HG02759 (cell line): ENCODE data around the gene ALDH1A1.

ENCODE experiments used
- ATAC-seq: cut with Tn5 transposase; IDR thresholded peaks from one replicate; pipeline ENCODE4 v1.9.1; 2021; ENCODE audit warnings: mild to moderate bottlenecking, moderate library complexity; ENCODE audit not compliant: unreplicated experiment

Gene ALDH1A1

DNA sequence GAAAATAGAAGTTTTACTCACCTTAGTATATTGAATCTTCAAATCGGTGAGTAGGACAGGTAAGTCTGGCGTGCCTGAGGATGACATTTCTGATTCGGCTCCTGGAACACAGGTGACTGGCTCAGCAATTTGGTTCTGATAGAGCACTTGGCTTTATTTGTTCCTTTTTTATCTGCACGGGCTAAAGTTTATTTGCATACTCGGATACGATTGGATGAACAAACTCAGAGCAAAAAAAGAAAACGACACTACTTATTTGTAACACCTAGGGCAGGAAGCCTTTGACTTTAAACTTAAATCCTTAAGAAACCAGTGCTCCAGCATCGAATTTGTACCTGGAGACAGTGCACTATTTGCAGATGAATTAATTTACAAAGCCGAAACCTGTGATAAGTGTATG lies at the start of gene ALDH1A1:
Gene ALDH1A1 (minus strand): TSS at position 140 of the 400 bp plus-strand sequence. CDS start 53 bp downstream, at position 87.
- no peak for ATAC-seq

DNA sequence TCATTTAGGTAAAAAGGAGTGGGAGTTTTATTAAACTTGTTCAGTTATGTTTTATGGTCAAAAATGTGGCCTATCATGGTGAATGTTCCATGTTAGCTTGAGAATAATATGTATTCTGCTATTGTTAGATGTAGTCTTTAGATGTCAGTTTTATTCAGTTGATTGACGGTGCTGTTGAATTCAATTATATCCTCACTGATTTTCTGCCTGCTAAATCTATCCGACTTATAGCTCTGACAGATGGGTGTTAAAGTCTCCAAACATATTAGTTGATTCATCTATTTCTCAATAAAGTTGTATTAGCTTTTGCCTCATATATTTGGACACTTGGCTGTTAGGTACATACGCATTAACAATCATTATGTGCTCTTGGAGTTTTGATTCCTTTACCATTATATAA lies 49.0 kb upstream of the ALDH1A1 start:
- ATAC-seq, result no peak

DNA sequence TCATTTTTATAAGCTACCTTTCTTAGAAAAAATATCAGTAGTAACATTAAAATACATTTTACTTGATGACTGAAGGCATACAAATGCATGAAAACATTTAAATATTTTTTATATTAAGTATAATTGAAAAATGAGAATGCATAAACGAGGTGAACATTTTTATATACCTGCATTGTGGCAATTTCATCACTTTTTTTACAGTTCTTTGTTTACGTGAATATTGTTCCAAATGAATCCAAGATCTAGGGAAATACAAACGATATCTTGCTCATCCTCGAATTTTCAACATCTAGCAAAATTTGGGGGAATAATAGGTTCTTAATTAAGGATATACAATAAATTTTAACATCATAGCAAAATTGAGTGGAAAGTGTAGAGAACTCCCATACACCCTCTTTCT lies 45.5 kb upstream of the ALDH1A1 start:
- no peak for ATAC-seq

DNA sequence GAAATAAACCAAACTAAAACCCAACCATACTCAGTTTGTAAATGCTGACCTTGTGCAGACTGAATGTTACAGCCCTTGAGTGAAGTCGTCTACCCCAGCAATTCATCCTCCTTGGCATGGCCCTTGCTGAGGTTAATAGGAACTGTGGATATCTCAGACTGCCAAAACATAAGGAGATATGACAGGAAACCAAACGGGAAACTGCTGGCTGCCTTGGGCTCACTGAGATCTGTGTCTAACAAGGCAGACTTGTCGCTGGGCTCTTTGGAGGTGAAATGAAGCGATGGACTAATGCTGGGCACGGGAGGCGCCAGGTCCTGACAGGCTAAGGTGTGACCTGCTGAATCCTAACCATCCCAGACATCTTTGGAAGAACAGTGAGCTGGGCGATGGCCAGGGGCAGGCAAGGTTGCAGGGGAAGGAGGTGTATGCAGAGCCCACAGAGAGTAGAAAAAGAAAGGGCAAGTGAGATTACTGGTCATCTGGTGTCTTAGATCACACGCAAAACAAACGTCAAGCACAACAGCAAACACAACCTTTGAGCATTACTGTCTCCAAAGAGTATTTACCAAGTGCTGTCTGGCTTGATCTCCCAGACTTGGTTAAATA lies 44.6 kb upstream of the ALDH1A1 start:
- no peak for ATAC-seq

DNA sequence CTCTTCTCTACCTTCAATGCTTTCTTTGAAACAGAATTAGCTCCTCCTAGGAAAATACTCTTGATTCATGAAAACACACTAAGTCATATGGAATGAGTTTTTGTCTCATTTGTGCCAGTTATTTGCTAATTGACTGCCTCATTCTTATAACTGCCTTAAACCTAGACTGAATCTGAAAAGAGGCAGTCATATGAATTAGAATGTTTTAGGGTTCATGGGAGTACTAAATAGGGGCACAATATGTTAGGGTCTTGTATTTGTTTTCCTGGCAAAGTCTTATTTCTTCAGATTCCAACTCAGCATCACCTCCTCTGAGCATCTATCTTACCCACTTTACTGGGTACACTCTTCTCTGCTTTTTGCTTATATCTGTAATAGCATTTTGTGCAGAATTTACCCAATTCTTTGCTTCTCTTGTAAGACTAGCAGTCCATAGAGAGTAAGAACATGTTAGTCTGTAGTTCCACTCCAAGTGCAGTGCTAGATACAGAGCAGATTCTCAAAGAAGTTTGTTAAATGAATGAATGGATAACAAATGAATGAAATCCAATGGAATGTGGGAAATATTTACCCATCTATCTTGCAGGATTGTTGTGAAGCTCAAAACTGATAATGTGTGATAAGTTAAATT lies 43.9 kb upstream of the ALDH1A1 start:
- ATAC-seq, result no peak

DNA sequence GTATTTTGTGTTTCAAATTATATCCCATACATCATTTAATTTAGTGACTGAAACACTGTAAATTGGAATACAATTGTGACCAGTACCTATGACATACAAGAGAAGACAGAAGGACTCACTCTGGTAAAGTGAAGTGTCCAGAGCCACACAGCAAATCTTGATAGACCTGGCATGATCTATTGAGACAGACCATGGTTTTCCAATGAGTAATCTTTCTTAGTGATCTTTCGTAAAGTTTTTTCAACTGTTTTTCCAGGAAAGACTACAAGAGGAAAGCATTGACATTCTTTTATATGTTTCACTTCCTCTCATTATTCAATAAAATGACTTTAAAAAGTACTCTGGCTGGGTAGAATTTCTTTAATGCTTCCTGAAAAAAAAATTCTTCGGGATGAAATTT lies 43.3 kb upstream of the ALDH1A1 start:
- ATAC-seq, result no peak

DNA sequence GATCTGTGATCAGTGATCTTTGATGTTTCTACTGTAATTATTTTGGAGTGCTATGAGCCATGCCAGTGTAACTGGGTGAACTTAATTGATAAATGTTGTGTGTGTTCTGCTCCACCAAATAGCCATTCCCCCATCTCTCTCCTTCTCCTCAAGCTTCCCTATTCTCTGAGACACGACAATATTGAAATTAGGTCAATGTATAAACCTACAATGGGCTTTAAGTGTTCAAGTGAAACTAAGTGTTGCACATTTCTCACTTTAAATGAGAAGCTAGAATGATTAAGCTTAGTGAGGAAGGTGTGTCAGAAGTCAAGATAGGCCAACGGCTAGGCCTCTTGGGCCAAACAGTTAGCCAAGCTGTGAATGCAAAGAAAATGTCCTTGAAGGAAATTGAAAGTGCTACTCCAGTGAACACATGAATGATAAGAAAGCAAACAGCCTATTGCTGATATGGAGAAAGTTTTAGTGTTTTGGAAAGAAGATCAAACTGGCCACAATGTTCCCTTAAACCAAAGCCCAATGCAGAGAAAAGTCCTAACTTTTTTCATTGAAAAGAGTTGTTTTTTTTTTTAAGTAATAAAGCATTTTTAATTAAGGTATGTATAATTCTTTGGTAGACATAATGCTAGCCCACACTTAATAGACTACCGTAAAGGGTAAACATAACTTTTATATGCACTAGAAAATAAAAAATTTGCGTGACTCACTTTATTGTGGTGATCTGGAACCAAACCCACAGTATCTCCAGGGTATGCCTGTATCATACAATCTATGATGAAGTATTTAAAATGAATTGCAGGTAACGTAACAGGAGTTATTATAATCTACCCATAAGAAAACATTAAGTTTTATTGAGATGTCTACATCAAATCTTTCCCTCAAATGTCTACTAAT lies 42.5 kb upstream of the ALDH1A1 start:
- ATAC-seq, result no peak

DNA sequence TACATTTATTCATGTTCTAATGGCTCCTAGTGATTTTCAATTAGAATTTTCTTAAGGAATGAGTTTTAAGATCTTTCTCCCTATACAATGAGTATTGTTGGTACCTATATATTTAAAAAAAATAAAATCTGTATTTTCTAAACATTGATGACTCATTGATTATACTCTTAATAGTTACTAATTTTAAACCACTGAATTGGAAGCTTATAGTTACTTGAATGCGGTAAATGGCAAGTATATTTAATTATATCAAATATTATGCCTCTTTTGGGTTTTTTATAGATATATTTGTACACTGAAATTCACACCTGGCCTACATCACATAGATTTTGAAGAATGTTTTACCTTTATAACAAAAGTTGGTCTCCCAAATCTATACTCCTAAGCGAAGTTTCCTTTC lies 38.9 kb upstream of the ALDH1A1 start:
- no peak for ATAC-seq

DNA sequence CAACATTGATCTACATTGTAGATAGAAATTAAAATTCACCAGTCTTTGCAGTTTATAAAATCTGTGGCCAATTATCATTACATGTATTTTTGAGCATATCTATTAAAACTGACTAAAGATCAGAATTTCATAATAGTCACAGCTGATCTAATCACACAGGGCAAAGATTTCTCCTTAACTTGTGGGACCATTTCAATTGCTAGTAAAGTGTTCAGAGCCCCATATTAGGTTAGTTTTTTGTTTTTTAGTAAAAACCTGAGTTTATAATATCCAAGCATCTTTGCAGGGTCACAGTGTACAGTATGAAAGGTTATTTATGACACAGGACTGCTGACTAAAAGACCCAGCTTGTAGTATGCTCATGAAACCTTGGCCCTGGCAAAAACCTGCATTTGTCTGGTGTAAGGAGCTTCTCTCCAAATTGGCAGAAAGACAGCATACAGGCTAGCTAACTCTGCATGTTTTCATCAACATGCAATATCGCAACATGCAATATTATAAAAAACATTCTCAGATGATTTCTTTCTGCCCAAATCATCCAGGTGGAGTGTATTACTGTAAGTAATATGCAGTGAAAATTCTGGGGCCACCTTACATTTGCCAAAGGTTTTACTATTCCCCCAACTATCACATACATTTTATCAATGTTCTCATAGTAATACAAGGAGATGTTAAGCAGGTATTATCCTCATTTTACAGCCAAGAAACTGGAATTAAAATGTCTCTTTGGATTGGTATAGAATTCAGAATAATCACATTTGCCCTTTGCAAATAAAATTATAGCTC lies 37.7 kb upstream of the ALDH1A1 start:
- no peak for ATAC-seq

DNA sequence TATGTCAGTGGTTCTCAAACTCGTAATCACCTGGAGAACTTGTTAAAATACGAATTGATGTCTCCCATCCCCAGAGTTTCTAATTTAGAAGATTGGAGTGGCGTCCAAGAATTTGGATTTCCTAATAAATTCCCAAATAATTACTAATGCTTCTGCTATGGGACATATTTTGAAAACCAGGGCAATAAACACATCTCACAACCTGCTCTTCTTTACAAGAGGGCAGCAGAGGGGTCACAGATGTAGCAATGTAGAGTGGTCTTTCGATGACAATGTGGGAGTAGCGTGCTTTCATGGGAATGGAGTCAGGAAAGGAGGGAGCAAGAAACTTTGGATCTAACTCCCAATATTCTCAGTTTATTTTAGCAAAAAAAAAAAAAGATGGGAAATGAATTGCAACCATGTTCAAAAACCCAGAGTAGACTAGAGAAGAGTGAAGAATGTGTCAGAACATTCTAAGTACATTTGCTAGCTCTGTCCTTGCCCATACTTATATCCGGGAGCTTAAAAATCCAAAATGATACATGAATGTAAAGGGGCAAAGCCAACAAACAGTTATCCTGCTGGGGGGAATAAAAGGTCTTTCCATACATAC lies 33.8 kb upstream of the ALDH1A1 start:
- ATAC-seq, result no peak

DNA sequence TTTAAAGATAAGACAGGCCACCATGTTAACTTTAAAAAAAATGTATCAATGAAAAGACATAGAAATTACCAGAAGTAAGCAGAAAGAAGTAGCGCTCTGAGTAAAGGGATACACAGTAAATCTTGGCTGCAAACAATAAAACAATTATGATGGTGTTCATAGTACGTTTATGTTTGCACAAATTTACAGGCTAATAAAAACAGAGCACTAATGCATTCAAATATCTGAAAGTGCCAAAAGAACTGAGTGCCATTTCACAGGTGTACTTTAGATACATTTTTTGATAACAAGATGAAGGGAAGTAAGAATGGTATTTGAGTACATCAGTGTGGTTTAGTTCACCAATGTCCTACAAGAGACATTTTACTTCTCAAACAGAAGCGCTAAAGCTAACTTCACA lies 32.9 kb upstream of the ALDH1A1 start:
- ATAC-seq, result no peak

DNA sequence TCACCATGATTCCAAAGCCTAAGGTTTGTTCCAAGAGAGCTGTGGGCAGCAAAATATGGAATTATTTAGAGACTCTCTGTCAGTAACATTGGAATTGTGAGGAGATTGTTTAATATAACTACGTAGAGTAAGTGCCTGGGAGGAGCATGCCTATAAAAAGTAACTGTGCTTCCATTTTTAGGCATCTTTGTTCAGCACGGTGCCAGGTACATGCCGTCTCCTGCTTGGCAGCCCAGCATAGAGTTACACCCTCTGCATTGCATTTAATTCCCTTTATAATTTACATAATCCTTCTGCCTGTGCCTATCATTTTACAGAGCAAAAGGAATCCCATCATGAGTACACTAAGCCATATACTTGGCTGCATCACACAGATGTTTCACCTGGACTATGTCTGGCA lies 32.1 kb upstream of the ALDH1A1 start:
- ATAC-seq, result no peak

DNA sequence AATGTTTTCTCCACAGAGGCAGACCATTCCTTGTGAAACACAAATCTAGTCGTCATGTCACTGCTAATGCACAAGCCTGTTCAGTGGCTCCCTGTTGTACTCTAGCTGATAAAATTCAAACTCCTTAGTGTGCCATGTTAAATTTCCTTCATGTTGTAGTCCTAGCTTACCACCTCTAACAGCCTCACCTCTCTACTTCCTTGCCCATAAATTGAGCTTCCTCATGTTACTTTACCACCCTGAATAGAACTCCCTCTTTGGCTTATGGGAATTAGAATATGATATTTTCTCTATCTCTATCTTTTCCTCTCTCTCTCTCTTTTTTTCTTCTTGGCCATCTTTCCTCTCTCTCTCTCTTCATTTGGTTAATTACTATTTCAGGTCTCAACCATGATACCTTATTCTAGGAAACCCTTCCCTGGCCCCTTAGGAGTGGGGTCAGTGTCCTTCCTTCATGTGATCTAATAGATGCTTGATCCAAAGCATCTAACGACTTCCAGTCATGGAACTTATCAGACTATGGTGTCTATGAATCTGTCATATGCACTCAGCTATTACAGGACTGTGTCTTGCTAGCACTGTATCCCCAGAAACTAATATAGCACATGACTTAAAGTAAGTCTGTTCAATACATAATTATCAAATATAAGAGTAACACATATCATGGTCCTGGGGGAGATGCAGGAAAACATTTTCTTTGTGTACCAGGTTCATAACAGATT lies 31.5 kb upstream of the ALDH1A1 start:
- no peak for ATAC-seq

DNA sequence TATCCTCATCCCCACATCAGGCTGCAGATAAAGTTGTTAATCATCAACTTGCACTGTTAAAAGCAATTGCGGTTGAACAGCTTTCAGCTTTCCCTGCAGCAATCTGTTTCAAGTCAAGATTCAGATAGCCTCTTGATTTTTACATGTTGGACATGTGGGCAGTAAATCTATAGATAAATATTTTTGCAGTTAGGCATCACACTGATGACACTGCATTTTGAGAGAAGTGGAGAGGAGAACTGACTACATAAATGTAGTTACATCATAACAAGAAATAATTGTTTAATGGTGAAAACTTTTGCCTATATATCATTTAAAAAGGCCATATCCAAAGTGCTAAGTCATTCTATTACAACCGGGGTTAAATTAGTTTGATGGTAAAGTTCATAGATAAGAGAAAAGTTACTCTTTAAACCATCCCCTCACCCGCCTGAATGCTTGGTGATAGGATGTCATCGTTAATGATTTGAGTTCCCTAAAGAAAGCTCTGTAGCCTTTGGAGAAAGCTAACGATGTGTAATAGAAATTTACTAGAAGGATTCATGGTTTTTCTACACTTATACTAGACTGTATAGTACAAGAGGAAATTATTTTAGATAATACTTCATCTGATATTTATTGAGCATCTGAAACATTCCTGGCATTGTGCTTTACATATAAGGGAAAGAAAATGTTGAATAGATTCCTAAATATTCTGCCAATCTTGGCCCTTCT lies 30.8 kb upstream of the ALDH1A1 start:
- ATAC-seq, result no peak

DNA sequence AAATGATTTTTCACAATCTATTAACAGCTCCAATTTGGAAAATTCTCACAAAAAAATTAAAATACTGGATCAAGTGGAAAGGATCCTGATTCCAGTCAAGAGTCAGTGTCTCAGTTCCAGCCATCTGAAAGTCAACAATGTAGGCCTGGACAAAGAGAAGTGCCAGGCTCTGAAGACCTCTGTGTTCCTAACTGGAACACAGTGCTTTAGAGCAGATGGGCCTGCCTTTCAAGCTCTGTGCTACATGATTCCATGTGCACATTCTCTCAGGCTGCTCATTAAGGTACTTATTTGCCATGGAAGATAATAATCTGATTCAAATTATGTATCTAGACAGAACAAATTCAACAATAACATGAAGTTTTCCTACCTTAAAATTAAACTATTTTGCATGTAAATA lies 30.2 kb upstream of the ALDH1A1 start:
- ATAC-seq, result no peak

DNA sequence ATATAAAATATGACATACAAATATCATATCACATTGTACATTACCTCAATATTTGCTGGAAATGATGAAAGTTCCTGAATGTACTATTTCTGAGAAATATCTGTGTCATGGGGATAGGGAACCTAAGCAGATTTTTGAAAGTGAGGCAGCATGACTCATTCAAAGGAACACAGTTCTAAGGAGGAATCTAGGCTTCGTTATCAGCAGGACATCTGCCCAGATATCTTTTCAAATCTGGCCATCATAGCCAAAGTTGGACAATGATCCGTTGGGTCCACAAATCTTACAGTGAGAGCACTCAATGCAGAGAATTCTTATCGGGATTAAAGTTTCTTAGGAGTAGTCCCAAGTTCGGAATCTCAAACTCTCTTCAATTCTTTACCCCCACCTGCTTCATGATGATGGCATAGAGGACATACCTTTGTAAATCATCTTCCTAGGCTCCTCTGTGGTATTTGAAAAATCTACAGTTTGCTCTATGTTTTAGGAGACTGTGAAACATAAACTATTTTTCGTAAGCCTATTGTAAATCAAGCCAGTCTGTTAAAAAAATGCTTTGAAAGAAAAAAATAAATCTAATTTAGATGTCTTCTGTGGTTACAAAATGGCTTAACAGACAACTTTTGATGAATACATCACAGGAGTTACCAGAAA lies 29.4 kb upstream of the ALDH1A1 start:
- no peak for ATAC-seq

DNA sequence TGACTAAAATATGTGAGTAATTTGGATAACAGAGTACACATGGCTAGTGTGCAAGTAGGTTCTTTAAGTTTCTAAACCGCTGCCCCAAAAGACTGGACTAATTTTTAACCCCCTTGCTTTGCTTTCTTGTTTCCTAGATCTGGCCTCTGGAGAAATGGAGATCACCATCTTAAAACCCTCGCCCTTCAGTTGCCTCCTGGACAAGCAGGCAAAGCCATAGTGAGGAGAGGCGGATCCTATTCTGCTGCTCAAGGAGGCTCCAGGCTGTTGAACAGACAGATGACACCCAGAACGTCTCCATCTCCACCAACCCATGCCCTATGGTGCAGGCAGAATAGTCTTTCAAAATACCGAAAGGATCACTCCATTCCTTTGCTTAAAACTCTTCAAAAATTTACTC lies 28.6 kb upstream of the ALDH1A1 start:
- ATAC-seq, result no peak

DNA sequence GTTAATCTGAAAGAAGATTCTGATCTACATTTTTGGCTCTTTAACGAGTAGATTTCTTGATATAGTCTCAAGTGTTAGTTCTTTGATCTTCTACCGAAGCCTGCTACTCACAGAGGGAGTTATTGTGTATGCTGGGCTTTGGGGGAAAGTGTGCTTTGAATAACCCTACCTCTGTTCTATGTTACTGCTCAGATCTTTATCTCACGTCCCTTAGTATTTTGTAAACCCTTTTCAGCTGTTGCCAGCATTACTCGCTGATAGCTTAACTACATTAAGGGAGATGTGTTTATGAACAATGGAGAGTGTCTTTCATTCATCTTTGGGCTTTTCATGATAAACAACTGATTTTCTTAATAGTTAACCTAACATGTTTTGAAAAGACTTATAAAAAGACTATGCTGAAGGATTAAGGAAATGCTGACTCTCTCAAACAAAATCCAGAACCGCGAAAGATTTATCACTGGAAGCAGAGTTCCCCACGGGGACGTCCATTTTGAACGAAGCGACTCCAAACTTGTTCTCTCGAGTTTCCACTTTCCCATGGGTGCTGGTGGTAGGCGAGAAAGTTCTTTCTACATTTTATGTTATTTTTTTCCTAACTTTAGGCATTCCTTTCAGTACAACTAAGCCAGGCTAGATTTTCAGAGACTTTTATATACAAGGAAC lies 27.9 kb upstream of the ALDH1A1 start:
- ATAC-seq, result no peak

DNA sequence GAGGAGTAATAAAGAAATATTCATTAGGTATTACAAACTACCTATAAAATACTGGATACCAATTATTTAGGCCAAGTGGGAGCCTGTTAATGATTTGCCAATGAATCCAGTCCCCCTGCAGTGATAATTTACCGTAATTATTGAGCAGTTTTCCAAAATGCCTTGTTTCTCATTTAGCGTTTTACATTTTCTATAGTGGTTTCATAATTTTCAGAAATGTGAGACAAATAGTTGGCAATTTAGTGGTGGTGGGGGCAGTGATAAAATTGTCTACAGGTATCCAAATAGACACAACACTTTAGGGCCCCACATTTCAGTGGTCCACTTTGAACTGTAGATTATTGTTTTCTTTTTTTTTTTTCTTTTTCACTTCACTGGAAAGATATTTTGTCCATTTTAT lies 27.3 kb upstream of the ALDH1A1 start:
- no peak for ATAC-seq
